ENCODE data around the gene ZC3H18. TPM values are rescaled to one million over a fixed set of nuclear protein-coding genes. Genes with fewer than 3 reads are reported as not detected.

Gene ZC3H18
- total RNA-seq, 1 experiment from 2014 or later: 11.8 TPM

DNA sequence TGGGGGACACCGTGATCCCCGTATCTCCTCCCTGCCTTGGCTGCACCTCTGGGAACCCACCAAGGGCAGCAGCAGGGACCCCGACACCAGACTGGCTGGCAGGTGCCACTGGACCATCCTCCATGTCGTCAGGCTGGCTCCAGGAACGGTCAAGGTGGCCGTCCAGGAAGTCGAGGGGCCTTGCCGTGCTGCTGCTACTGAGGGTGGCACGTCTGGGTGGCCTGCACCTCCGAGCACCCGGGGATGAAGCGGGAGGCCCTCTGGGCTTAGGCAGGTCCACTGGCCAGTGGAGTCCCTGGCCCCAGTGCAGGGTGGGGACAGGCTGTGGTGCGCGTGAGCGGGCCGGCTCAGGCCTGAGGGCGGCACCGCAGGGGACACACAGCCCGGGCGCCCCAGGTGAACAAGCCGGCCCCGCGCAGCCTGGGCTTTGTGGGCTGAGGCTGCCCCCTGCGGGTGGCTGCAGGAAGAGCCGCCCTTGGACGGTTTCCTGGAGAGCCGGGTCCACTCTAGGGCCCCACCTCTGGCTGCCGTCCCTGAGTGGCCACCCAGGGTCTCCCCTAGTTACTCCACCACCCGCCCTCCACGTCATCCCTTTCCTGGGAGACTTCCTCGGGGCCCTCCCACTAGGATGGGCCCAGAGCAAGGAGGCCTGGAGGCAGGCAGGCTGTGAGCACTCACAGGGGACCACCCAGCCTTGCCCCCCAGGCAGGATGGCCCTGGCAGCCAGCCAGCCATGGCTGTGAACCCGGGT lies 42.8 kb upstream of the ZC3H18 start:
- DNase-seq (peak; percentile 21), ATAC-seq (peak; percentile 40; the same call in 1 of the 2 replicates)
- Histone ChIP-seq H3K4me3 (ENCODE audit: low read length) (no peak overlapping the region), H3K4me2 (ENCODE audit: low read length) (no peak overlapping the region), H3K9ac (ENCODE audit: low read length) (no peak overlapping the region), H3K9me2 (replicated peaks; ENCODE audit: low read length) (no peaks in the 10 kb centered on the region), H3F3A (ENCODE audit: low read length, unreplicated experiment) (no peaks in the 10 kb centered on the region), H3K79me2 (ENCODE audit: low read length) (no peaks in the 10 kb centered on the region), H3K27me3 (ENCODE audit: low read length) (no peaks in the 10 kb centered on the region), H3K36me3 (ENCODE audit: low read depth, low read length) (no peaks in the 10 kb centered on the region), H3K27ac (ENCODE audit: low read length) (no peak overlapping the region), H3K9me3 (ENCODE audit: low read length) (no peaks in the 10 kb centered on the region), H3K4me1 (ENCODE audit: insufficient read depth, low read length) (no peaks in the 10 kb centered on the region), H2AFZ (ENCODE audit: low read length) (no peak overlapping the region), H4K20me1 (ENCODE audit: low read length) (no peaks in the 10 kb centered on the region)
- TF ChIP-seq EZH2 (IDR thresholded peaks at IDR 0.05; ENCODE audit: low read length, unreplicated experiment): no peak
- TF ChIP-seq, protein P1, sequence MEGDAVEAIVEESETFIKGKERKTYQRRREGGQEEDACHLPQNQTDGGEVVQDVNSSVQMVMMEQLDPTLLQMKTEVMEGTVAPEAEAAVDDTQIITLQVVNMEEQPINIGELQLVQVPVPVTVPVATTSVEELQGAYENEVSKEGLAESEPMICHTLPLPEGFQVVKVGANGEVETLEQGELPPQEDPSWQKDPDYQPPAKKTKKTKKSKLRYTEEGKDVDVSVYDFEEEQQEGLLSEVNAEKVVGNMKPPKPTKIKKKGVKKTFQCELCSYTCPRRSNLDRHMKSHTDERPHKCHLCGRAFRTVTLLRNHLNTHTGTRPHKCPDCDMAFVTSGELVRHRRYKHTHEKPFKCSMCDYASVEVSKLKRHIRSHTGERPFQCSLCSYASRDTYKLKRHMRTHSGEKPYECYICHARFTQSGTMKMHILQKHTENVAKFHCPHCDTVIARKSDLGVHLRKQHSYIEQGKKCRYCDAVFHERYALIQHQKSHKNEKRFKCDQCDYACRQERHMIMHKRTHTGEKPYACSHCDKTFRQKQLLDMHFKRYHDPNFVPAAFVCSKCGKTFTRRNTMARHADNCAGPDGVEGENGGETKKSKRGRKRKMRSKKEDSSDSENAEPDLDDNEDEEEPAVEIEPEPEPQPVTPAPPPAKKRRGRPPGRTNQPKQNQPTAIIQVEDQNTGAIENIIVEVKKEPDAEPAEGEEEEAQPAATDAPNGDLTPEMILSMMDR (conservative IDR thresholded peaks at IDR 0.05; ENCODE audit: low read depth, low read length): peak; percentile 64
- no peak for TF ChIP-seq EZH2phosphoT487 (IDR thresholded peaks at IDR 0.05; ENCODE audit: borderline replicate concordance, low read length)
- intact Hi-C loops (cut with micrococcal nuclease): loop anchor here (10.0 kb wide), 1 partner anchor 83 kb away; no protein-coding TSS in a partner anchor
- ChIA-PET POLR2A (ENCODE audit: unreplicated experiment) (no interaction called here), CTCF (no interaction called here)
- BruUV-seq (replicated peaks): no TSS peak

DNA sequence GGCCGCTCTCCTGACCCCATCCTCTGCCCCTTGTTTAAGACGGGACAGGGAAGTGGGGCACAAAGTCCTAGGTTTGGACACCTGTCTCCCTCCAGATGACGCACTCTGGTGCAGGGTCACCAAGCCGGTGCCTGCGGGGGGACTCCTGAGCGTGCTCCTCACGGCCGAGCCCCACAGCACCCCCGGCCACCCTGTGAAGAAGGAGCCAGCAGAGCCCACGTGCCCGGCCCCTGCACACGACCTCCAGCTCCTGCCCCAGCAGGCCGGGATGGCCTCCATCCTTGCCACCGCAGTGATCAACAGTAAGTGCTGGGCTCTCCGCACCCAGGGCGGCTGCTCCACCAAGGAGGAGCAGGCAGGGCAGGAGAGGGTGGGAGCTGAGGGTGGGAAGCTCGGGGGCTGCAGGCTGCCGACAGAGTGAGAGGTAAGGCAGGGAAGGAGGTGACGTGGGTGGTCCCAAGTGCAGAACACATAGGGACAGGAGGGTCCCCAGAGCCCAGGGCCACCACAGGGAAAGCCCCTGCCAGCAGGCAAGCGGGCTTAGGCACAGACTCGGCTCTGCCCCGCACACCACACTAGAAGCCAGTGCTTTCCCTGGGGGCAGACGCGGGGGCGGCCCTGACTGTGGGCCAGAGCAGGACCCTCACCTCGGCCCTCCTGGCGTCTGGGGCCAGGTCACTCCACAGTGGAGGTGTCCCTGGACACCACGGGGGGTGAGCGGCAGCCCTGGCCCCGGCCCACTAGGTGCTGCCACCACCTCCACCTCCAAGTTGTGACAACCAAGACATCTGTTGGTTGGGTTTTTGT lies 42.1 kb upstream of the ZC3H18 start:
- no TSS peak for BruUV-seq (replicated peaks)
- no peaks in the 10 kb centered on the region for H3K27me3 ChIP-seq (ENCODE audit: low read length)
- TF ChIP-seq EZH2 (IDR thresholded peaks at IDR 0.05; ENCODE audit: low read length, unreplicated experiment) (no peak), EZH2phosphoT487 (IDR thresholded peaks at IDR 0.05; ENCODE audit: borderline replicate concordance, low read length) (no peak)
- TF ChIP-seq, protein P1 (conservative IDR thresholded peaks at IDR 0.05; ENCODE audit: low read depth, low read length): no peak
- H3K36me3 ChIP-seq (ENCODE audit: low read depth, low read length): no peaks in the 10 kb centered on the region
- no peaks in the 10 kb centered on the region for H3K4me1 ChIP-seq (ENCODE audit: insufficient read depth, low read length)
- no peak for DNase-seq
- peaks cover 4% of the 10 kb centered on the region; the same call in 1 of the 2 replicates for H3K79me2 ChIP-seq (ENCODE audit: low read length)
- ChIA-PET CTCF (no interaction called here), POLR2A (ENCODE audit: unreplicated experiment) (no interaction called here)
- H3K9me2 ChIP-seq (replicated peaks; ENCODE audit: low read length): no peaks in the 10 kb centered on the region
- no peak overlapping the region for H2AFZ ChIP-seq (ENCODE audit: low read length)
- no peak overlapping the region for H3K9ac ChIP-seq (ENCODE audit: low read length)
- H3F3A ChIP-seq (ENCODE audit: low read length, unreplicated experiment): no peaks in the 10 kb centered on the region
- H3K4me3 ChIP-seq (ENCODE audit: low read length): no peak overlapping the region
- no peaks in the 10 kb centered on the region for H4K20me1 ChIP-seq (ENCODE audit: low read length)
- no peak overlapping the region for H3K4me2 ChIP-seq (ENCODE audit: low read length)
- no peaks in the 10 kb centered on the region for H3K9me3 ChIP-seq (ENCODE audit: low read length)
- intact Hi-C loops (cut with micrococcal nuclease): loop anchor here (10.0 kb wide), 1 partner anchor 83 kb away; no protein-coding TSS in a partner anchor
- ATAC-seq: no peak
- H3K27ac ChIP-seq (ENCODE audit: low read length): no peak overlapping the region
